Chondrocyte (in vitro differentiated cells): ENCODE results near the gene EARS2. TPM values are rescaled to one million over a fixed set of nuclear protein-coding genes. Genes with fewer than 3 reads are reported as not detected.

Source experiments
- DNase-seq: peaks from one replicate; pipeline ENCODE4 v3.0.0; 2021; ENCODE audit warnings: mixed read lengths, low spot score
- H3K27ac Mint-ChIP-seq: one replicate; pipeline ENCODE4 v1.8.0; 2021; ENCODE audit warnings: mild to moderate bottlenecking, moderate library complexity, mixed read lengths; ENCODE audit not compliant: unreplicated experiment
- H3K27me3 Mint-ChIP-seq: 2 replicates; pipeline ENCODE4 v1.8.0; 2021; ENCODE audit warnings: low read depth, mixed read lengths
- H3K36me3 Mint-ChIP-seq: 2 replicates; pipeline ENCODE4 v1.8.0; 2021; ENCODE audit warnings: low read depth, mixed read lengths
- H3K4me1 Mint-ChIP-seq: 2 replicates; pipeline ENCODE4 v1.8.0; 2021; ENCODE audit warnings: low read depth, mild to moderate bottlenecking, mixed read lengths
- H3K4me3 Mint-ChIP-seq: one replicate; pipeline ENCODE4 v1.8.0; 2021; ENCODE audit warnings: mild to moderate bottlenecking, moderate library complexity, mixed read lengths; ENCODE audit not compliant: unreplicated experiment
- H3K9me3 Mint-ChIP-seq: 2 replicates; pipeline ENCODE4 v1.8.0; 2021; ENCODE audit warnings: low read depth, mixed read lengths
- CTCF ChIP-seq: fragments of 200-600 bp; sonication (generic); IDR thresholded peaks from 2 replicates; pipeline ENCODE4 v1.5.0; 2021; ENCODE audit warnings: antibody characterized with exemption, mild to moderate bottlenecking, moderate library complexity
- total RNA-seq: library from RNA; stranded (reverse); gene quantifications from 3 replicates; pipeline ENCODE4 v1.2.1, GENCODE V29; 2021

Gene EARS2
- total RNA-seq, 1 donor from 2014 or later: 13.9 TPM

DNA sequence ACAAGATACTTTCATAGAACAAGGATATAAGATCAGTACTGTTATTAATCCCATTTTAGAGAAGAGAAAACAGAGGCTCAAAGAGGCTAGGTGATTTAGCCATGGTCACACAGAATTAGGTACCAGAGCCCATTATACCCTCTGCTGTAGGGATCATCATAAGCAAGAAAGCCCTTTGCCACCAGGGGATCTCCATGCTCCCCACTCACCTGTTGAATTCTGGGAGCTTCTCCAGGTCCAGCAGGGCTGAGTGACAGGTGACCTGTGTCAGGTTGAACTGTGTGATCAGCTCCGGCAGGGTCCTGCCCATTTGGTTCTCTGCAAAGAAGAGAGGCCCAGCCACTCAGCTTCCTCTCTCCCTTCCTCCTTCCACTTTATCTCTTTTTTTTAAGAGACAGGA, 24.7 kb downstream of the EARS2 start:
- H3K4me1 Mint-ChIP-seq: no peaks in the 10 kb centered on the region
- DNase-seq: no peak
- H3K27ac Mint-ChIP-seq: no peak overlapping the region
- H3K27me3 Mint-ChIP-seq: no peaks in the 10 kb centered on the region
- H3K9me3 Mint-ChIP-seq: no peaks in the 10 kb centered on the region
- H3K4me3 Mint-ChIP-seq: no peak overlapping the region
- no peak for TF ChIP-seq CTCF
- peaks cover 16% of the 10 kb centered on the region for H3K36me3 Mint-ChIP-seq

DNA sequence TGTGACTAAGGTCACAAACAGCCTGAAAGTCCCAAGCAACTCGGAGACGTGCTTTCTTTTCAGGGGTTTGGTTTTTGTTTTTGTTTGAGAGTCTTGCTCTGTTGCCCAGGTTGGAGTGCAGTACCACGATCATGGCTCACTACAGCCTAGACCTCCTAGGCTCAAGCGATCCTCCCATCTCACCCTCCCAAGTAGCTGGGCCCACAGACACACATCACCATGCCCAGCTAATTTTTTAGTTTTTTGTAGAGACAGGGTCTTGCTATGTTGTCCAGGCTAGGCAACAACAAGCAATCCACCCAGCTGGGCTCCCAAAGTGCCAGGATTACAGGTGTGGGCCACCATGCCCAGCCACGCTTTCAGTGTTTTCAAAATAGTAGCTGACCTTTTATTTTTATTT, 27.1 kb downstream of the EARS2 start:
- Mint-ChIP-seq H3K4me3 (no peak overlapping the region), H3K36me3 (peaks cover 22% of the 10 kb centered on the region), H3K4me1 (no peaks in the 10 kb centered on the region), H3K27me3 (no peaks in the 10 kb centered on the region), H3K9me3 (no peaks in the 10 kb centered on the region), H3K27ac (no peak overlapping the region)
- TF ChIP-seq CTCF: no peak
- DNase-seq: no peak

DNA sequence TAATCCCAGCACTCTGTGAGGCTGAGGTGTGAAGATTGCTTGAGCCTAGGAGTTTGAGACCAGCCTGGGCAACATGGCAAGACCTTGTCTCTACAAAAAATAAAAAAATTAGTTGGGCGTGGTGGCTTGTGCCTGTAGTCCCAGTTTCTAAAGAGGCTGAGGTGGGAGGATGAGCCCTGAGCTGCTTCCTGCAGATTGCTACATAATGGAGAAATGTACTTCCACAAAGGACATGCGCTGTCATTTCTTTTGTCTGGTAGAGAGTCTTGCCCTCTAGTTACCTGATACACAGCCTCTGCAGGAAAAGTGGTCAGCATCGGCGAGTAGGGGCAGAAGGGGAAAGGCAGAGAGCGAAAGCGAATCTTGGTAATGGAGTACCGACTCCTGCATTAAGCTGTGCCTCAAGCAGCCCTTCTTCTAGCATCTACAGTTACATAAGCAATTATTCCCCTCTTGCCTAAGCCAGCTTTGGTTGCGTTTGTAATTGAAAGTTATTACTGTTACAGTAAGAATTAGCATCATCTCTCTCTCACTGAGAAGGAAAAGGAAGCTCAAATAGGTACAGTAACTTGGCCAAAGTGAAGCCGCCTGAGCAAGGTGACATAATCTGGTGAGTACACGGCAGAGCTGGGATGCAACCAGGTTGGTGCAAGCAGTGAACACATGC, 28.4 kb downstream of the EARS2 start:
- peaks cover 23% of the 10 kb centered on the region for H3K36me3 Mint-ChIP-seq
- DNase-seq: no peak
- no peaks in the 10 kb centered on the region for H3K9me3 Mint-ChIP-seq
- H3K27me3 Mint-ChIP-seq: no peaks in the 10 kb centered on the region
- no peak overlapping the region for H3K4me3 Mint-ChIP-seq
- peak overlapping the region; percentile 77 for H3K27ac Mint-ChIP-seq
- TF ChIP-seq CTCF: no peak
- no peaks in the 10 kb centered on the region for H3K4me1 Mint-ChIP-seq

DNA sequence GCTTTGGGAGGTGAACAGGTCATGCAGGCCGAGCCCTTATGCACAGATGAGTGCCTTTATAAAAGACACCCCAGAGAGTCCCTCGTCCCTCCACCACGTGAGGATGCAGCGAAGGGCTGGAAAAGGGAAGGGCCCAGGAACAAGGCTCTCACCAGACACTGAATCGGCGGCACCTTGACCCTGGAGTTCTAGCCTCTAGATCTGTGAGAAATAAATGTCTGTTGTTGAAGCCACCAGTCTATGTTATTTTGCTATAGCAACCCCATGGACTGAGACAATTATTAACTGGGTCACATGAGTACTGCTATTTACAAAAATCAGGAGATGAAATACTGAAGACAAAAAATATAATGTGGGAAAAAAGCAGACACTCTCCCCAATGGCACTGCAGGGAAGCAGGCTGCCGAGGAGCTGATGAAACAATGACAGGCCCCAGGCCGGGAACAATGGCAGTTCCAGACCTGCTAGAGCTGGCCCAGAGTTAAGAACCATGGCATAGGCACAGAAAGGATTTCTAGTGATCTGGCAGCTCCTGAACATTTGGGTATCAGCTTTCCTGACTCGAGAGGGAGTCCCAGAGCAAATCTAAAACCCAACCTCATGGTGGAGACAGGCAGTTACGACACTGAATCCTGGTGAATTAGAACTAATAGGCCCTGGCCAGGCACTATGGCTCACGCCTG, 29.0 kb downstream of the EARS2 start:
- peak overlapping the region; percentile 77 for H3K27ac Mint-ChIP-seq
- H3K36me3 Mint-ChIP-seq: peaks cover 22% of the 10 kb centered on the region
- H3K4me1 Mint-ChIP-seq: no peaks in the 10 kb centered on the region
- no peak overlapping the region for H3K4me3 Mint-ChIP-seq
- no peaks in the 10 kb centered on the region for H3K9me3 Mint-ChIP-seq
- no peak for DNase-seq
- H3K27me3 Mint-ChIP-seq: no peaks in the 10 kb centered on the region
- no peak for TF ChIP-seq CTCF

GRCh38 chr16:23524886-23525285, 32.3 kb downstream of the EARS2 start:
- Mint-ChIP-seq H3K9me3 (no peaks in the 10 kb centered on the region), H3K27ac (no peak overlapping the region), H3K36me3 (peaks cover 33% of the 10 kb centered on the region), H3K4me1 (no peaks in the 10 kb centered on the region), H3K4me3 (no peak overlapping the region), H3K27me3 (no peaks in the 10 kb centered on the region)
- DNase-seq: no peak
- no peak for TF ChIP-seq CTCF
